GM18520 (cell line): Measurements from ENCODE around the gene CRY2.

ENCODE experiments used
- ATAC-seq: cut with Tn5 transposase; IDR thresholded peaks from one replicate; pipeline ENCODE4 v1.9.1; 2021; ENCODE audit not compliant: unreplicated experiment

Gene CRY2

DNA sequence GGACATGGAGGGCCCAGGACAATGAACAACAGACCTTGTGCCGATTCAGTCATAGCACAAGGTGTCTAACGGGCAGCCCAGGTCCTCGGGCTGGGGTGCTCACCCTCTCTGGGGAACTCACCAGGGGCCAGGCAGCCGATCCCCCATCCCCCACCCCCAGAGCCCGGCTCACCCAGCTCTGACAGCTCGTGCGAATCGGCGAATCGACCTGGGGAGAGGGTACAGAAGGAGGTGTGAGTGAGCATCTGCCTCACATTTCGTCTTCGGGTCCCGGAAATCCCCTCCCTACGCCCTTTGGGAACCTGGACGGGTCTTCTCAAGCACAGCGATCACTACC, 70.0 kb downstream of the CRY2 start:
- ATAC-seq = no peak

DNA sequence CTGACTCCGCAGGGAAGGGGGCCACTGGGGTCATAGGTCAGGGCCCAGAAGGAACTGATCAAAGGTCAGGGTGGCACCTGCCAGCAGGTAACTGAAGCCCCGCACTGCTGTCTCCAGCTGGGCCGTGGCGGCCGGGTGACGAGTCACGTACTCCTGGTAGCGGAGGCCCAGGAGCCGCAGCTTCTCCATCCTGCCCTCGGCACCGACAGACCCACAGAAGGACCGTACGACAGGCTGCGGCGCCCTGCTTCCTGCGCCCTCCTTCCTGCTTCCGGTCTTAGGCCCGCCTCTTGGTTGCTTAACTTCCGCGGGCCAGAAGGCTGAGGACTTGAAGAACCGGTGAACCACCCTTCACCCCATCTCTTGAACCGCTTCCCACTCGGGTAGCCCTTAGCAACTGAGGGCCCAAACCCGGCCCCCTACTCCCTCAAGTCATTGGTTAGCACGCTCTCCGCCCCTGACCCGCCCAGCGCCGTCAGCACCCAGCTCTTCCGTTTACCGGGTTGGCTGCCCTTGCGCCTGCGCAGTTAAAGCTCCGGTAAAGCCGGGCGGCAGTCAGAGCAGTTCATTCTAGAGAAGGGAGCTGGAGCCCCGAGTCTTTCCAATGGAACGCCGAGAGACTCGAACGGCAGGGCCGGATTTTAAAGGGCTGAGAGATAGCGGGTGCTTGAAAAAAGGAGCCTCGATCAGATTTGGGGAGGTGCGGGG, 70.5 kb downstream of the CRY2 start, which contains the start of gene PEX16:
Gene PEX16 (minus strand): TSS at position 255 of the 708 bp plus-strand sequence. CDS start 66 bp downstream, at position 189.
- ATAC-seq = peak; percentile 87

DNA sequence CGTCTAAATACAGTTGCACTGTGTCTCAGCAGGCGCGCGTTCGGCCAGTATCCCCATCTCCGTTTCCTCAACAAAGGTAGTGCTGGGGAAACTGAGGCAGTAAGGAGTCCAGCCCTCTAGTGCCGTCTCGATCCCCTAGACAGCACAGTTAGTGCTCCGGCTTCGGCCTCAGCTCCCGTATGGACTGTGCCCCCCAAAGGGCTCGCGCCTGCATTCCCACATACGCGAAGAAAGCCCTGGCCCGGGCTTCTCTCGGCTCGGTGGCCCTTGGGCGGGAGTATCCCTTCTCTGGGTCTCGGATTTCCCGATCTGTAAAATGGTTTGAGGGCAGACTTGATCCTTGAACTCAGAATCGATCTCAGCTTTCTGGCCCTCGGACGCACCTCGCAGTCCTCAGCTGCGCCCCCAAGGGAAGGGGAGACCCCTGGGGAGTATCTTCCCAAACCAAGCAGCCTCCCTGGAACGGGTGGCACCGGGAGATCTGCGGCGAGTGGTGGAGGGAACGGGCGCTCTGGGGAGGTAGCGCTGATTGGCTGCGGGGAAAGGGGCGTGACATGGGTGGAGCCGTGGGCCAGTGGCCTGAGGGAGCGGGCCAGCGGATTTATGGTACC, 71.2 kb downstream of the CRY2 start:
- peak; percentile 22 for ATAC-seq

DNA sequence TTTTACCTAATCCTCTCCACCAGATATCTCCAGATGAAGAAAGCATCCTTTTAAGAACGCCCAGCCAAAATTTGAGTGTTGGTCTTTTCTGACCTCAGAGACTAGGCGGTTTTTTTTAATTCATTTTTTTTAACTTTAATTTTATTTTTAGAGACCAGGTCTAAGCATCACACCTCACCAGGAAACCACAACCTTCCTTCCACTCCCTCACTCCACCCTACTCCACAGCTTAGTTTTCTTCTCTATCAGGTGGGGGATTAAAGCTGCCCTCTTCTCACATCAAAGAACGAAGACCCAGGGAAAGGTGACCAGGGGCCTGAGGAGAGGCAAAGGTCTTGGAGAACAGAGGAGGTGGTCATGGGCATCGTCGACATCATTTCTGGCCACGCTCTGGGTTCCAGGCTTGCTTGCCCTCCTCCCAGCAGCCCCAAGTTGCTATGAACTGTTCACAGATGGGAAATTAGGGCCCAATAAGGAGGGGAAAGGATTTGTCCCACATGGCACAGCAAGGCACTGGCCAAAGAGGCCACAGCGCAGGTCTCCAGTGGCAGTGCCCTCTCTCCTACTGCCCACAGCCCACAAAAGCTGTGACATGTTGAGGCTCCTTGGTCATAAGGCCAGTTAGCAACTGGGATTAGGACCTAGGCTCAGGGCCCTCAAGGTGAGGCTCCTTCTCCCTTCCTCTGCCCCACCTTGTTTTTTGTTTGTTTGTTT, 71.8 kb downstream of the CRY2 start:
- ATAC-seq = no peak

DNA sequence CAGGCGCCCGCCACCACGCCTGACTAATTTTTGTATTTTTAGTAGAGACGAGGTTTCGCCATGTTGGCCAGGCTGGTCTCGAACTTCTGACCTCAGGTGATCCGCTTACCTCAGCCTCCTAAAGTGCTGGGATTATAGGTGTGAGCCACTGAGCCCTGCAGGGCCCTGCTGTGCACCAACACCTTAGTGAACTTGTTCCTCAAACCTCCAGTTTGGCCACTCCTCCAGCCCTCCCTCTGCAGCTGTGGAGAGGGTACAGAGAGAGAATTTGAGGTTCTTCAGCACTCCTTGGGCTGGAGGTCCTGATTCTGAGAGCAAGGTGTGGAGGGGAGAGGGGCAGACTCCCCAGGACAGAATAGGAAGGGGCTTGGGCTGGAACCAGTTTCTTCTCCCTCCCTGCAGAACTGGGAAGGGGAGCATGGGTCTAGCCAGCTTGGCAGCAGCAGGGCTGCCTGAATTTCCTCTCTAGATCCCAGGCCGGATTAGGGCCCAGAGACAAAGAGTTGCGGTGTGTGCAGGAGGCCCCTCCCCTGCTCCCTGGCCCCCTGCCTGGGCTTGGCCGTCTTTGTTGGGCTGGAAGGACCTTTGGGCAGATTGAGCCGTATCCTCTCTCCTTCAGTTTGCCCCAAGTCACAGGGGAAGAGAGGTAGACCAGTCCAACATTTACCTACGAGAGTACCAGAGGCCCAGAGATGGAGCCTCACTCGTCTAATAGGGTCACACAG, 72.7 kb downstream of the CRY2 start:
- ATAC-seq = no peak

DNA sequence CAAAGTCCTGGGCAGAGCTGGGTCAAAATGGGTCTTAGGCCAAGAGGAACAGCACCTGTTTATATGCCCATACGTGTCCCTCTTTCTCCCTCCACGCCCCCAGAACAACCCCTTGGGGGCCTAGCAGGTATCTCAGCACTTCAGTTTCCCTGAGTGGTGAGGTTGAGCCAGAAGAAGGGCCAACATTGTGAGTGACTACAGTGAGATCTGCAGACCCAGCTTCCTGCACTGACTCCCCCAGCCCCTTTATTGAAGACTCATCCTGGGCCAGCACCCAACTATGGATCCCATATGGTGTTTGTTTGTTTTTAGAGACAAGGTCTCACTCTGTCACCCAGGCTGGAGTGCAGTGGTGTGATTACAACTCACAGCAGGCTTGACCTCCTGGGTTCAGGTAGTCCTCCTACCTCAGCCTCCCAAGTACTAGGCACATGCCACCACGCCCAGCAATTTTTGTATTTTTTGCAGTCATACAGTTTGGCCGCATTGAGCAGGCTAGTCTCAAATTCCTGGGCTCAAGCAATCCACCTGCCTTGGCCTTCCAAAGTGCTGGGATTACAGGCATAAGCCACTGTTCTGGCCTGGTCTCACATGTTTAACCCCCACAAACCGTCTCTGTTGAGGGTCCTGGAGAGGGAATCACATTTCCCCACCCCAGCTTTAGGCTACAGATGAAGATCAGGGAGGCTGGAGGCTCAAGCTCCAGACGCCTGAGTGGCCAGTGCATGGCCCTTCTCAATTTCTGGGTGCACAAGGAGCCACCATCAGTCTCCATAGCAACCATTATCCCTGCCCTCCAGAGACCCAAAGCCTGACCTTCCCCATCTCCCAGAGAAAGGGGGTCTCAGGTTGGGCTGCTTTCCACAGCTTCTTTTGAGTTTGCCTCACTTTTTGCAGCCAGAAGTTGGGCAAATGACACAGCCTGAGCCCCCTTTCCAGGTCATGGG, 73.5 kb downstream of the CRY2 start:
- no peak for ATAC-seq

DNA sequence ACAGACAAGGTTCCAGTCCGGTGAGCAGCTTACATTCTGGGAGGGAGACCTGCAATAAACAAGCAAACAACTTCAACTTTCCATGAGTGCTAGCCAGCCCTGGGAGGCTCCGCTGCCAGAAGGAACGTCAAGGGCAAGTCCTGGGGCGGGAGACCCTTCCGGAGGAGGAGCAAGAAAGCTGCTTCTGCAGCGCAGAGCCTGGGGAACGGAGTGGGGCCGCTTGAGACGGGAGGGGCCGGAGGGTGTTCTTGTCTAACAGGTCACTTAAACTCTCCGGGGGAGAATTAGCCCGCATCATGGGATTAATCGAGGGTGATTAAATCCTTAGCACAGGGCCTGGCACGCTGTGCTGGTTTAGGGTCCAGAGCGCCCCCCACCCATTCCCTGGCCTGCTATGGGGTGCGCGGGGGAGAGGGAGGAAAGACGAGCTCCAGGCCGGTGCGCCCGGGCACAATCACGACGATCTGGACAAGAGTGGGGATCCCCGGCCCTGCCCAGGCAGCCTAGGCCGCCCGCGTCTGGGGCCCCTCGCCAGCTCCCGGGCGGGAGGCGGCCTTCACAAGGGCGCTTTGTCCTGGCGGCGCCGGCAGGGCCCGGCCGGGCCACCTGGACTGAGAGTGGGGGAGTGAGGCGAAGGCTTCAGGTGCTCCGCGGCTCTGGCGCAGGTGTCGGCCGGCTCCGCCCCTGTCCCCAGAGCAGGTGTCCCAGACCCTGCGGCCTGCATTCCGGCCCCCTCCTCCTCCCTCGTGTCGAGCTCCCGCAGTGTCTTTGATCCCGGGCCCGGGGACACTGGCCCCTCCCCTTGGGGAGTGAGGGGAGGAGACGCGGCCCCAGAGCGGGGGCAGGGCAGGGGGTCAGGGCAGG, 74.5 kb downstream of the CRY2 start:
- no peak for ATAC-seq

DNA sequence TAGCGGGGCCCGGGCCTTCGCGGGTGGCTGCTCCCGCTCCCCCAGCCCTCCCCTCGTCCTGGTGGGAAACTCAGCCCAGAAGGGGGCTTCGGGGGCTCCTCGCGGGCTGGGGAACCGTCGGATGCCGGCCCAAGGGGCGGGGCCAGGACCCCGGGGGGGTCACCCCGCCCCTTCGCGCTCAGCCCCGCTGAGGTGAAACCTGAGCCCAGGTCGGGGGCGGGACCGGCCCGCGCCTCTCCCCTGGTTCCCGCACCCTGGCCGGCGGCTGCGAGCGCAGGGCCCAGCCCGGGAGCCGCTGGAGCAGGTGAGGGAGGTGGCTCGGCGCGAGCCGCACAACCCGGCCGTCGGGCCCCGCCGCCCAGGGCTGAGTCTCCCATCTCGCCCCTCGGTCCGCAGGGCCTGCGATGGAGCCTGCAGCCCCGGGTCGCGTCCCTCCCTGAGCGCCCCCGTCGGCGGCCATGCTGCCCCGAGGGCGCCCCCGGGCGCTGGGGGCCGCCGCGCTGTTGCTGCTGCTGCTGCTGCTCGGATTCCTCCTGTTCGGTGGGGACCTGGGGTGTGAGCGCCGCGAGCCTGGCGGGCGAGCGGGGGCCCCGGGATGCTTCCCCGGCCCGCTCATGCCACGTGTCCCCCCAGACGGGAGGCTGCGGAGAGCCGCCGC, 75.3 kb downstream of the CRY2 start, which contains the start of gene LARGE2:
Gene LARGE2 (plus strand): TSS at position 232 of the 658 bp plus-strand sequence. CDS start 227 bp downstream, at position 459.
- ATAC-seq = no peak

DNA sequence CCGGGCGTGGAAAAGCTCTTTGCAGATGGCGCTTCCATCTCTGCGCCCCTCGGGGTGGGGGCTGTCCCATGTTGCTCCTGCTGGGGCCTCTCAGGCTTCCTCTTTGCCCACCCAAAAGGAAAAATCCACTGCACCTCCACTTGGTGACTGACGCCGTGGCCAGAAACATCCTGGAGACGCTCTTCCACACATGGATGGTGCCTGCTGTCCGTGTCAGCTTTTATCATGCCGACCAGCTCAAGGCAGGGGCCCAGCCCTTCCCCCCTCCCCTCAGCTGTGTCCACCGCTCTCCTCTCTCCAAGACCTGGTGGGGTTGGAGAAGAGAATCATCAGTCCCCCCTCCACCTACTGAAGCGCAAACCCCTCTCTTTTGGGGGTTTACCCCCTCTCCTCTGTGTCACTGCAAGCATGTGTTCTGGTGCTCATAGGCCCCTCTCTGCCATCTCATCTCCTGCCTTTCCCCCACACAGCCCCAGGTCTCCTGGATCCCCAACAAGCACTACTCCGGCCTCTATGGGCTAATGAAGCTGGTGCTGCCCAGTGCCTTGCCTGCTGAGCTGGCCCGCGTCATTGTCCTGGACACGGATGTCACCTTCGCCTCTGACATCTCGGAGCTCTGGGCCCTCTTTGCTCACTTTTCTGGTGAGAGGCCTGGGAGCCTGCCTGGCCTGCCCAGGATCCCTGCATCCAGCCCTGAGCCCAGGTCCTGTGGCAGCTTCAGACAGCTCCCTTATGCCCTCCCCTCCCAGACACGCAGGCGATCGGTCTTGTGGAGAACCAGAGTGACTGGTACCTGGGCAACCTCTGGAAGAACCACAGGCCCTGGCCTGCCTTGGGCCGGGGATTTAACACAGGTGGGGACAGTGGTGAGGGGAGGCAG, 77.0 kb downstream of the CRY2 start:
- no peak for ATAC-seq

DNA sequence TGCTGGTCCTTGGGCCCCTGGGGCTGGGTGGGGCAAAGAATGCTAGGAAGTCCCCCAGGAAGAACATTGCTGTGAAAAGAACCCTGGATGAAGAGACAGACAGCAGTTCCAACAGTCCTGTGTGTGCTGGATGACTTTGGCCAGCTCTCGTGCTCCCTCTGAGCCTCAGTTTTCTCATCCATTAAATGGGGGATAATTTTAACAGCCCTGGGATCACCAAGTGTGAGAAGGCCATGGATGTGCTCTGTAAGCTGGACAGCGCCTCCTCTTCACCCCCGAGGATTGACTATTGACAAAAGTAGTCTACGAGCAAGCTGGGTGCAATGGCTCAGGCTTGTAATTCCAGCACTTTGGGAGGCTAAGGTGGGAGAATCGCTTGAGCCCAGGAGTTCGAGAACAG, 77.7 kb downstream of the CRY2 start:
- no peak for ATAC-seq

DNA sequence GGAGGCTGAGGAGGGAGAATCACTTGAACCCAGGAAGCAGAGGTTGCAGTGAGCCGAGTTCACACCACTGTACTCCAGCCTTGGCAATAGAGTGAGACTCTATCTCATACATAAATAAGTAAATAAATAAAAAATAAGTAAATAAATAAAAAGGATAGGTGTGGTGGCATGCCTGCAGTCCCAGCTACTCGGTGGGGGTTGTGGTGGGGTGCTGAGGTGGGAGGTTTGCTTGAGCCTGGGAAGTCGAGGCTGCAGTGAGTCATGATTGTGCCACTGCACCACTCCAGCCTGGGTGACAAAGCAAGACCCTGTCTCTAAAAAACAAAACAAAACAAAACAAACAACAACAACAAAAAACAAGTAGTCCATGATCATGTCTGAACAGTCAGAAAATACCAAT, 78.3 kb downstream of the CRY2 start:
- no peak for ATAC-seq

DNA sequence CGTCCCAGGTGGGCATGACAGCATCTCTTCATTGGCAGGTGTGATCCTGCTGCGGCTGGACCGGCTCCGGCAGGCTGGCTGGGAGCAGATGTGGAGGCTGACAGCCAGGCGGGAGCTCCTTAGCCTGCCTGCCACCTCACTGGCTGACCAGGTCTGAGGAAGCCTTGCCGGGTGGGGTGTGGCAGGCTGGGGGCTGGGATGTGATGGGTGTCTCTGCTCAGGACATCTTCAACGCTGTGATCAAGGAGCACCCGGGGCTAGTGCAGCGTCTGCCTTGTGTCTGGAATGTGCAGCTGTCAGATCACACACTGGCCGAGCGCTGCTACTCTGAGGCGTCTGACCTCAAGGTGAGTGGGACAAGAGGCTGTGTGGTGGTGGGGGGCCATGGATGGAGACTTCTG, 78.7 kb downstream of the CRY2 start:
- no peak for ATAC-seq

DNA sequence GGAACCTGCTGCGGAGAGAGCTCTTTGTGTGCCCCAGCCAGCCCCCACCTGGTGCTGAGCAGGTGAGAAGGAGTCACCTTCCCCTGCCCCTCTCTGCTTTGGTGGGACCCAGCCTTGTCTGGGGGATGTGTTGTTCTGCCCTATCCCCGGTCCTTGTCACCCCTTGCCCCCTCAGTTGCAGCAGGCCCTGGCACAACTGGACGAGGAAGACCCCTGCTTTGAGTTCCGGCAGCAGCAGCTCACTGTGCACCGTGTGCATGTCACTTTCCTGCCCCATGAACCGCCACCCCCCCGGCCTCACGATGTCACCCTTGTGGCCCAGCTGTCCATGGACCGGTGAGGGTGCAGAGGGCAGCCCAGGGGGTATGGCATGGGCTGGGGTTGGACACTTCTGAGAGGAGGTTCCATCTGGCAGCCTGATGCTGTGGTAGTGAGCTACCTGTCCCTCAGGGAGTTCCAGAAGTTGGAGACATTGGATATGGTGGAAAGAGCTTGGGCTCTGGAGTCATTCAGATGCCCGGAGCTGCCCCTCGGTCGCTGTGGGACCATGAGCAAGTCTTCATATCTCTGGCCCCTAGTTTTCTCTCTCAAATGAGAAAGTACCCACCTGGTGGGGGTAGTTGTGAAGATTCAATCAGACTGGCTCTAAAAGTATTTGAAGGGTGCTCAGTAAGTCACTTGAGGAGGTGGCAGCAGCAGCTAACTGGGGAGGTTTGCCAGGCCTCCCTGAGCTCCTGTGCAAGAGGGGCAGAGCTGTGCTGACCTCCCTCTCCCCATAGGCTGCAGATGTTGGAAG, 79.5 kb downstream of the CRY2 start:
- no peak for ATAC-seq

DNA sequence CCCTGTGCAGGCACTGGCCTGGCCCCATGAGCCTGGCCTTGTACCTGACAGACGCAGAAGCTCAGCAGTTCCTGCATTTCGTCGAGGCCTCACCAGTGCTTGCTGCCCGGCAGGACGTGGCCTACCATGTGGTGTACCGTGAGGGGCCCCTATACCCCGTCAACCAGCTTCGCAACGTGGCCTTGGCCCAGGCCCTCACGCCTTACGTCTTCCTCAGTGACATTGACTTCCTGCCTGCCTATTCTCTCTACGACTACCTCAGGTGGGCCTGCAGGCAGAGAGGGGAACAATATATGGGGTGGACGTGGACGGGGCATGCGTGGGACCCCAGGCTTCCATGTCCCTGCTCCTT, 80.0 kb downstream of the CRY2 start:
- ATAC-seq = no peak

DNA sequence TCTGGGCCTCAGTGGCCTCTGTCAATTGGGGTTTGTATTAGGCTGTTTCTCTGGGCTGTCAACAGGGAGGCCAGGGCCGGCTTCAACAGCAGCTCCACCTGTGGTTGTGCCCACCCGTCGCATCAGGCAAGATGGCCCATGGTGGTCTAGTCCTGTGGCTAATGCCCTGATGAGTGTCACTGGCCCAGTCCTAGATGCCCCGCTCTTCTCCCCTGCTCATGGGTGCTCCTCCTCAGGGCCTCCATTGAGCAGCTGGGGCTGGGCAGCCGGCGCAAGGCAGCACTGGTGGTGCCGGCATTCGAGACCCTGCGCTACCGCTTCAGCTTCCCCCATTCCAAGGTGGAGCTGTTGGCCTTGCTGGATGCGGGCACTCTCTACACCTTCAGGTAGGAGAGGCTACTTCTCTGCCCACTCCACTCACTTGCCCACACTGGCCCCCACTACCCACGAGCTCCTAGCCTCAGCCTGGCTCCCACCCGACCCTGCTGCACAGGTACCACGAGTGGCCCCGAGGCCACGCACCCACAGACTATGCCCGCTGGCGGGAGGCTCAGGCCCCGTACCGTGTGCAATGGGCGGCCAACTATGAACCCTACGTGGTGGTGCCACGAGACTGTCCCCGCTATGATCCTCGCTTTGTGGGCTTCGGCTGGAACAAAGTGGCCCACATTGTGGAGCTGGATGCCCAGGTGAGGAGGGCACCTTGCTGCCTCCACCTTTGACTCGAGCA, 80.6 kb downstream of the CRY2 start:
- no peak for ATAC-seq

DNA sequence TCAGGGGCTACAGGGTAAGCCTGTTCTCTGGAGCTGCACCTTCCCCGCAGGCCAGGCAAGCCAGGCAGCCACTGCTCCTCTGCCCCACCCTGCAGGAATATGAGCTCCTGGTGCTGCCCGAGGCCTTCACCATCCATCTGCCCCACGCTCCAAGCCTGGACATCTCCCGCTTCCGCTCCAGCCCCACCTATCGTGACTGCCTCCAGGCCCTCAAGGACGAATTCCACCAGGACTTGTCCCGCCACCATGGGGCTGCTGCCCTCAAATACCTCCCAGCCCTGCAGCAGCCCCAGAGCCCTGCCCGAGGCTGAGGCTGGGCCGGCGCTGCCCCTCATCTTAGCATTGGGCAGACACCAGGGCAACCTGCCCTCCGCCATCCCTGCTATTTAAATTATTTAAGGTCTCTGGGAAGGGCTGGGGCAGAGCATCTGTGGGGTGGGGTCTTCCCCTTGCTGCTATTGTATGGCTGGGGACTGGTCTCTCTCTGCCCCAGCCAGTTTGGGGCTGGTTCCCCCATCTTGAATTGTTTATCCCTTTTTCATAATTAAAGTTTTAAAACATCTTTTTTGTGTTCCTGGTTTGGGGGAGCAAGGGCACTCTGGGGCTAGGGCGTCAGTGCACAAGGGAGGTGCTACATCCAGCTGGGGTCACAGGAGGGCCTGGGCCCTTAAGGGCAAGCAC, 81.4 kb downstream of the CRY2 start:
- no peak for ATAC-seq
